Activated CD8-positive, alpha-beta memory T cell treated with anti-CD3 and anti-CD28 coated beads, Interleukin-2, amount 50 U/mL, for 24 hours (primary cell): ENCODE results near the gene SLC33A1.

Experiments used
- DNase-seq: peaks from one replicate; pipeline ENCODE4 v3.0.0-alpha.2; 2020; ENCODE audit errors: extremely low read depth

The SLC33A1 gene

GRCh38 chr3:155792532-155792931 lies 61.7 kb downstream of the SLC33A1 start:
- DNase-seq = no peak

- no peak for DNase-seq
These were observed 63.0 kb downstream of the SLC33A1 start for GRCh38 chr3:155791190-155791589.

GRCh38 chr3:155790272-155790925 lies 63.8 kb downstream of the SLC33A1 start:
- no peak for DNase-seq

GRCh38 chr3:155785662-155786295 lies 68.4 kb downstream of the SLC33A1 start:
- no peak for DNase-seq

GRCh38 chr3:155782390-155782953 lies 71.8 kb downstream of the SLC33A1 start:
- DNase-seq = no peak

GRCh38 chr3:155780291-155780690 lies 73.9 kb downstream of the SLC33A1 start:
- no peak for DNase-seq

GRCh38 chr3:155778462-155778861 lies 75.8 kb downstream of the SLC33A1 start:
- no peak for DNase-seq

GRCh38 chr3:155772801-155773200 lies 81.4 kb downstream of the SLC33A1 start:
- no peak for DNase-seq

GRCh38 chr3:155771126-155771525 lies 83.1 kb downstream of the SLC33A1 start:
- no peak for DNase-seq
